ENCODE data around the gene KMT2A.
A peak's percentile ranks its signal among the peaks of the same experiment; 100 is the strongest.

KMT2A gene

DNA sequence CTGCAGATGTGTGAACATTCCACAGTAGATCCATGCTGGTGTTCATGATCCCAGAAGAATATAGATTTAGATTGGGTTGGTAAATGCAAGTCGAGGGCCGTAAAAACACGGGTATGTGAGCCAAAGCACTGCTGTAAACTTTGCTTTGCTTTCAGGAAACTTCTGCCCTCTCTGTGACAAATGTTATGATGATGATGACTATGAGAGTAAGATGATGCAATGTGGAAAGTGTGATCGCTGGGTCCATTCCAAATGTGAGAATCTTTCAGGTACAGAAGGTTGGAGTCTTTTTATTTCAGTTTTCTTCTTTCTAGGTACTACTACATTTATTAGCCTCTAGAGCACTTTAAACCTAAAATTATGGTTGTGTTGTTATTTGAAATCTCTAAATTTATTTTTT, 54.7 kb downstream of the KMT2A start:
- DNase-seq: no peak

DNA sequence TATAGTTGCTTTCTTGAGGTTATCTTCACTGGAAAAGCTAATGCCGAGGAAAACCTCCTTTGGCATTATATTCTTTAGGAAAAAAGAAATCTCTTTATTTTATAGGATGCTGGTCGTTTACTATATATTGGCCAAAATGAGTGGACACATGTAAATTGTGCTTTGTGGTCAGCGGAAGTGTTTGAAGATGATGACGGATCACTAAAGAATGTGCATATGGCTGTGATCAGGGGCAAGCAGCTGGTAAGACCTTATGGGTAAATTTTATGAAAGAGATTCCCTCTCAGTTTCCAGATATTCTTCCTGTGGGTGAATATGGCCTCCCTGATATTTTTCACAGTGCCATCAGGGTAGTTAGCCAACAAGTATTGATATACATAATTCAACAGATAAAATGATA, 61.5 kb downstream of the KMT2A start:
- no peak for DNase-seq

DNA sequence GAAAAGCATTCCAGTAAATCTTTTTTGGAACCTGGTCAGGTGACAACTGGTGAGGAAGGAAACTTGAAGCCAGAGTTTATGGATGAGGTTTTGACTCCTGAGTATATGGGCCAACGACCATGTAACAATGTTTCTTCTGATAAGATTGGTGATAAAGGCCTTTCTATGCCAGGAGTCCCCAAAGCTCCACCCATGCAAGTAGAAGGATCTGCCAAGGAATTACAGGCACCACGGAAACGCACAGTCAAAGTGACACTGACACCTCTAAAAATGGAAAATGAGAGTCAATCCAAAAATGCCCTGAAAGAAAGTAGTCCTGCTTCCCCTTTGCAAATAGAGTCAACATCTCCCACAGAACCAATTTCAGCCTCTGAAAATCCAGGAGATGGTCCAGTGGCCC, 66.9 kb downstream of the KMT2A start:
- no peak for DNase-seq

DNA sequence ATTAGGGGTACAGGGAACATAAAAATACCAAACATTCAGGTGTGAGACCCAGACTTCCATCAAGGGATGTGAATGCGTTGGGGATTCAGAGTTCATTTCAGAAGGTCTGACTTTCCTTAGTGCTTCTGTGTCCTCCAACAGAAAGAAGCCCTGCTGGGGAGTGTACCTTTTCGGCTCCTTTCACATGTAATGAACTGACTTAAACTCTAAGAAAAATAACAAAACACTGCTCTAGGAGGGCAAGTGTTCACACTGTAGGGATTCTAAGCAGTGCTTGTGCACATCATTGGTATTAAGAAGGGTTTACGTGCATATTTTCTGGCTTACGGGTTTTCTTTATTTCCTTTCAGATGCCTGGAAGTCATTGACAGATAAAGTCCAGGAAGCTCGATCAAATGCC, 75.3 kb downstream of the KMT2A start:
- no peak for DNase-seq

DNA sequence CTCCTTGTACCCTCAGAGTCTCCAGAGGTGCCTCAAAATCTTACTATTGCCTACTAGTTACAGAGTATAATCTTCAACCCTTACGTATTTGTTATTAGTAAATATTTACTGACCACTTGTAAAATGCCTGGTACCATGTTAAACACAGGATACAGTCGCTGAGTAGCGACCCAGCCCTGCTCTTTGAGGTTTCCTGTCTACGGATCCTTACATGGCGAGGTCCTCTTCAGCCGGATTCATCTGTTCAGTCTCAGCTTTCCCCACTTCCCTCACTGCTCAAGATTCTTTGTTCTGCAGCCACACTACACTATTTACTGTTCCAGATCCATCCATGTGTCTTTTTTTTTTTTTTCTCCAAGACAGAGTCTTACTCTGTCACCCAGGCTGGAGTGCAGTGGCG, 77.8 kb downstream of the KMT2A start:
- DNase-seq: no peak

DNA sequence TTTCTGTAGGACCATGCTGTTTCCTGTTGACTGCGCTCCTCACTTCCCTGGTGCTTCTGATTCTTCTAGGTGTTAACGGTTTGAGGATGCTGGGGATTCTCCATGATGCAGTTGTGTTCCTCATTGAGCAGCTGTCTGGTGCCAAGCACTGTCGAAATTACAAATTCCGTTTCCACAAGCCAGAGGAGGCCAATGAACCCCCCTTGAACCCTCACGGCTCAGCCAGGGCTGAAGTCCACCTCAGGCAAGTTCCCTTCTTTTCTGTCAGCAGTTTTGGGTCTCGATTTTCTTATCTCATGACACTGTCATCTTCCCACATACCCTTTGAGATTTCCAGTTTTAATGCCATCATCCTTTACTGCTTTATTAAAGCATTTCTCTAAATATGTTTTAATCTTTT, 83.3 kb downstream of the KMT2A start:
- DNase-seq: no peak

DNA sequence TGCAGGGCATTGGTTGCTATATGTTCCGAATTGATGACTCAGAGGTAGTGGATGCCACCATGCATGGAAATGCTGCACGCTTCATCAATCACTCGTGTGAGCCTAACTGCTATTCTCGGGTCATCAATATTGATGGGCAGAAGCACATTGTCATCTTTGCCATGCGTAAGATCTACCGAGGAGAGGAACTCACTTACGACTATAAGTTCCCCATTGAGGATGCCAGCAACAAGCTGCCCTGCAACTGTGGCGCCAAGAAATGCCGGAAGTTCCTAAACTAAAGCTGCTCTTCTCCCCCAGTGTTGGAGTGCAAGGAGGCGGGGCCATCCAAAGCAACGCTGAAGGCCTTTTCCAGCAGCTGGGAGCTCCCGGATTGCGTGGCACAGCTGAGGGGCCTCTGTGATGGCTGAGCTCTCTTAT, 85.6 kb downstream of the KMT2A start:
- DNase-seq: no peak

DNA sequence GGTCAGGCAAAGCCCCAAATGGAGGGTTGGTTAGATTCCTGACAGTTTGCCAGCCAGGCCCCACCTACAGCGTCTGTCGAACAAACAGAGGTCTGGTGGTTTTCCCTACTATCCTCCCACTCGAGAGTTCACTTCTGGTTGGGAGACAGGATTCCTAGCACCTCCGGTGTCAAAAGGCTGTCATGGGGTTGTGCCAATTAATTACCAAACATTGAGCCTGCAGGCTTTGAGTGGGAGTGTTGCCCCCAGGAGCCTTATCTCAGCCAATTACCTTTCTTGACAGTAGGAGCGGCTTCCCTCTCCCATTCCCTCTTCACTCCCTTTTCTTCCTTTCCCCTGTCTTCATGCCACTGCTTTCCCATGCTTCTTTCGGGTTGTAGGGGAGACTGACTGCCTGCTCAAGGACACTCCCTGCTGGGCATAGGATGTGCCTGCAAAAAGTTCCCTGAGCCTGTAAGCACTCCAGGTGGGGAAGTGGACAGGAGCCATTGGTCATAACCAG, 86.3 kb downstream of the KMT2A start:
- peak; percentile 11 to 41 for DNase-seq

DNA sequence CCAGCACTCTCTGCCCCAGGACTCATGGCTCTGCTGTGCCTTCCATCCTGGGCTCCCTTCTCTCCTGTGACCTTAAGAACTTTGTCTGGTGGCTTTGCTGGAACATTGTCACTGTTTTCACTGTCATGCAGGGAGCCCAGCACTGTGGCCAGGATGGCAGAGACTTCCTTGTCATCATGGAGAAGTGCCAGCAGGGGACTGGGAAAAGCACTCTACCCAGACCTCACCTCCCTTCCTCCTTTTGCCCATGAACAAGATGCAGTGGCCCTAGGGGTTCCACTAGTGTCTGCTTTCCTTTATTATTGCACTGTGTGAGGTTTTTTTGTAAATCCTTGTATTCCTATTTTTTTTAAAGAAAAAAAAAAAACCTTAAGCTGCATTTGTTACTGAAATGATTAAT, 88.1 kb downstream of the KMT2A start:
- no peak for DNase-seq

DNA sequence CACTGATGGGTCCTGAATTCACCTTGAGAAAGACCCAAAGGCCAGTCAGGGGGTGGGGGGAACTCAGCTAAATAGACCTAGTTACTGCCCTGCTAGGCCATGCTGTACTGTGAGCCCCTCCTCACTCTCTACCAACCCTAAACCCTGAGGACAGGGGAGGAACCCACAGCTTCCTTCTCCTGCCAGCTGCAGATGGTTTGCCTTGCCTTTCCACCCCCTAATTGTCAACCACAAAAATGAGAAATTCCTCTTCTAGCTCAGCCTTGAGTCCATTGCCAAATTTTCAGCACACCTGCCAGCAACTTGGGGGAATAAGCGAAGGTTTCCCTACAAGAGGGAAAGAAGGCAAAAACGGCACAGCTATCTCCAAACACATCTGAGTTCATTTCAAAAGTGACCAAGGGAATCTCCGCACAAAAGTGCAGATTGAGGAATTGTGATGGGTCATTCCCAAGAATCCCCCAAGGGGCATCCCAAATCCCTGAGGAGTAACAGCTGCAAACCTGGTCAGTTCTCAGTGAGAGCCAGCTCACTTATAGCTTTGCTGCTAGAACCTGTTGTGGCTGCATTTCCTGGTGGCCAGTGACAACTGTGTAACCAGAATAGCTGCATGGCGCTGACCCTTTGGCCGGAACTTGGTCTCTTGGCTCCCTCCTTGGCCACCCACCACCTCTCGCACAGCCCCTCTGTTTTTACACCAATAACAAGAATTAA, 88.6 kb downstream of the KMT2A start:
- no peak for DNase-seq

DNA sequence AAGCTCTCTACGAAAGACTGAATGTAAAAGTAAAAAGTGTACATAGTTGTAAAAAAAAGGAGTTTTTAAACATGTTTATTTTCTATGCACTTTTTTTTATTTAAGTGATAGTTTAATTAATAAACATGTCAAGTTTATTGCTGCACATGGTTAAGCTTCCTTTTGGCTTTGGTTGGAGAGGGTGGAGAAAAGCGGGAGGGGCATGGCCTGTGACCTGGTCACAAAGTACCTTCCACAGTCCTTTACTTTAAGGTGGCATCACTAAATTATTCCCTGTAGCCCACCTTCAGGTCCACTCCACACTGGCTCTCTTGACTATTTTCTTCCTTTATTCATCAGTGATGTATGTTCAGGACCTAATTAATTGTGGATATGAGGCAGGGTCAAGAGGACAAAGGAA, 90.4 kb downstream of the KMT2A start:
- no peak for DNase-seq

DNA sequence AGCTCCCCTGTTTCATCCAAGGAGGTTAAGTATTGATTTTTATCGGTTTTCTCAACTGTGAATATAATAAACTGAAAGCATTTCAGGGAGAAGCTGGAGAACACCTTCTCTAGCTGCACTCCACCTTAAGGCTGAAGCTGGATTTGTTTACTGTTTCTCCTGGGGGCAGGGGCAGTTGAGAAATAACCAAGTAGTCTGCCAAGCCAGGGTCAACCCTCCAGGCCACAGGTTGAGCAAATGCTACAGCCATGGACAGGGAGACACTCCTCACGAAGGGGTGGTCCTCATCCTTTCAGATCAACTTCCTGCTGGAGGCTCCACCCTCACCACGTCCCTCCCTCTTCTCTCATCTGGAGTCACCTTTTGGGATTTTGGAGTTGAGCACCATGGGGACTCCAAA, 90.8 kb downstream of the KMT2A start, which contains the start of gene TTC36:
TSS of gene TTC36 (plus strand) at position 366 of the 400 bp plus-strand sequence. CDS start at position 387, 21 bp downstream.
- no peak for DNase-seq

DNA sequence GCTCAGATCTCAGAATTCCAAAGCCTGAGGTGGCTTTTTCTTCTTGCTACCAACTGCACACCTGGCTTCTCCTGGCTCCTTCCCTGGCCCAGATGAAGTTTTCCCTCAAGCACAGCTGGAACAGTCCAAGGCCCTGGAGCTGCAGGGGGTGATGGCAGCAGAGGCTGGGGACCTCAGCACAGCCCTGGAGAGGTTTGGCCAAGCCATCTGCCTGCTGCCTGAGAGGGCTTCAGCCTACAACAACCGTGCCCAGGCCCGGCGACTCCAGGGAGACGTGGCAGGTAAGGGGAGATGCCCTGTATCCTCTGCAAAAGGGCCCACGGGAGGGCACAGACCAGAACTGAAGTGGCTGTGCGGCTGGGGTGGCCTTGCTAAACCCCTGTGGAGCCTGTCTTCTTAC, 92.2 kb downstream of the KMT2A start:
- no peak for DNase-seq

DNA sequence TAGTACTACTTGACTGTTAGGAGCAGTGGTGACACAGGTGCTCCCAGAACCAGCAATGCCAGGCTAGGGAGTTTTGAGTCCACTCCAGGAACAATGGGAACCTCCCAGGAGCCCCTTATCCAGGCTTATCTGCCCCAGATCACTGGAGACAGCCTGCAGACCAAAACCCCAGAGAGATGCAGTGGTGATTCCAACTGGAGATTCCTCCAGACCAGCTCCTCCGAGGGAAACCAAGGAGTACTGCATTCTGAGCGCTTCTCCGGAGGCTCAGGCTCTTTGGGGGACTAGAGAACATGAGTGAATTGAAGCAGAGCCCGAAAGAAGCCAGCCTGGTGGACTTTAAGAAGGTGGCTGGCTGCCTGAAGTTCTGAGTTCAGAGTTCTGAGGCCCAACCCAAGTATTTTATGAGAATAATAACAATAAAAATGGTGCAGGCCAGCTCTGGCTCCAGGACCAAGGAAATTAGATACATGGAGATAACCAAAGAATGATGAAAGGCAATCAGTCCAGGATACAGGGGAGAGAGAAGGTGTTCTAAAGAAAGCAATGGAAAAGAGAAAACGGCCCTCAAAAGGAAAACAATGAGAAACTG, 93.4 kb downstream of the KMT2A start:
- DNase-seq: no peak

DNA sequence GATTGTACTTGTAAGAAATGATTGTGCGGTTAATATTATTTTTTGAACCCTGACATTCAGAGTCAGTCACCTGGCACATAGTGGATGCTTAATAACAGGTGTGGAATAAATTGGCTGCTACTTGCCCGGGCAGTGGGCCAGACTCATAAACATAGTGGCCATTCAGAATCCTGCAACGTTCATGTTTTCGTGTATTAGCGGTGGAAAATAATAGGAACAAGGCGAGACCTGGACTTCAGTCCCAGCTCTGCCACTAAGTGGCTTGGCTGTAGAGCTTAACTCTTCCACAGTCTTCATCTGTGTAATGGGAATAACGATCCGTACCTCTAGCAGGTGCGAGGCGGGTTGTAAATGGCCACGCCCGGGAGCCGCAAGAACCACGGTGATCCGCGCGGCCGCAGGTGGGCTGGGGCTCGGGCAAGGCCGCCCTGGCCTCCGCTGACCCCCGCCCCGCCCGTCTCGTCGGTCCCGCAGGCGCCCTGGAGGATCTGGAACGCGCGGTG, 93.9 kb downstream of the KMT2A start:
- DNase-seq: no peak

DNA sequence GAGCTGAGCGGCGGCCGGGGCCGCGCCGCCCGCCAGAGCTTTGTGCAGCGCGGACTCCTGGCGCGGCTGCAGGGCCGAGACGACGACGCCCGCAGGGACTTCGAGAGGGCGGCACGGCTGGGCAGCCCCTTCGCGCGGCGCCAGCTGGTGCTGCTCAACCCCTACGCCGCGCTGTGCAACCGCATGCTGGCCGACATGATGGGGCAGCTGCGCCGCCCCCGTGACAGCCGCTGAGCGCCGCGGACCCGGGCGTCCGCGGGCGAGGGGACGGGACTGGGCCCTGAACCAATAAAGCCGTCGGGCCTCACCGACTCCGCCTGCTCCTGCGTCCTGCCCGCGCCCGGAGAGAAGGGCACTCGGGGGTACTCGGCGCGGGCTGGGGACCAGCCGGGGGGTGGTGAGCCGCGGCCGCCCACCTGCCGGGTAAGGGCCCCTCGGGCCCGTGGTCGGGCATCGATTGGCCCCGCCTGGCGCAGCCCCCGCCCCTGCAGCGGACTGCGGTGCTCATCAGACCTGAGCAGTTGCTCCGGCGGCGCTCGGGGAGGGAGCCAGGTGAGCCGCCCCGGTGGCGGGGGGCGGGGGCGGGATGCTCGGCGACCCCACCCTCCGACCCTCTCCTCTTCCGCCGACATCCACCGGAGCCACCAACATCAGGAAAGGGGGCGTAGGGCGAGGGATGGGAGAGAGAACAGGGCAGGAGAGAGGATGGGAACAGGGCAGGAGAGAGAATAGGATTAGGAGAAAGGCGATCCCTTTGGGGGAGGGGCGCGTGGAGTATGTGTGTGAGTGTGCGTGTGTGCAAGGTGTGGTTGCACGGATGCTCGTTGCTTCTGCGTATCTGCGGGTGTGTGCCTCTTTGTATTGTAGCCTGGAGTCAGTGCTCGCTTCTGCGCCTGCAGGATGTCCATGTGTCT, 94.6 kb downstream of the KMT2A start, which contains the start of gene TMEM25:
TSS of gene TMEM25 (plus strand) at position 510 of the 914 bp plus-strand sequence. CDS start 610 bp downstream, outside the sequence.
- DNase-seq: peak; percentile 16 to 73

DNA sequence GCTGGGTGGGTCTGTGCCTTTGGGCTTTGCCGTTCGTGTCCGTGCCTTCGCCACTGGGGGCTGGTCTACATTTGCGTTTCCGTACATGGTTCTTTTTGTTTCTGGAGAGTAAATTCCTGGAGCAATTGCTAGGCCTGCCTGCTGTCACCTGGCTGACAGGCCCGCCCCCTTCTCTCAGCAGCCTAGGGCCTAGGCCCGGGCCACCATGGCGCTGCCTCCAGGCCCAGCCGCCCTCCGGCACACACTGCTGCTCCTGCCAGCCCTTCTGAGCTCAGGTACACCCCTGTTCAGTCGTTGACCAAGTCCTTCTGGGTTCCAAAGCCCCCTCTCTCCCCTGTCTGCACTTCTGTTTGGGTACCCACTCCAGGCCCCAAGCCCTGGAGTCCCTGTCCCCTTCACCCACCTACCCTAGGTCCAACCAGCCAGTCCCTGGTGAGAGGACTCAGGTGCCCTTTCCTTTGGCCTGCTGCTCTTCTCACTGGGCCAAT, 95.3 kb downstream of the KMT2A start:
- no peak for DNase-seq

DNA sequence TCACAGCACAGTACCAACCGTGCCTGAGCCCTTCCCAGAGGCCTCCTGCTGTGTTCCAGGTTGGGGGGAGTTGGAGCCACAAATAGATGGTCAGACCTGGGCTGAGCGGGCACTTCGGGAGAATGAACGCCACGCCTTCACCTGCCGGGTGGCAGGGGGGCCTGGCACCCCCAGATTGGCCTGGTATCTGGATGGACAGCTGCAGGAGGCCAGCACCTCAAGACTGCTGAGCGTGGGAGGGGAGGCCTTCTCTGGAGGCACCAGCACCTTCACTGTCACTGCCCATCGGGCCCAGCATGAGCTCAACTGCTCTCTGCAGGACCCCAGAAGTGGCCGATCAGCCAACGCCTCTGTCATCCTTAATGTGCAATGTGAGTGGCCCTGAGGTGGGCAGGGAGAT, 95.8 kb downstream of the KMT2A start:
- no peak for DNase-seq

DNA sequence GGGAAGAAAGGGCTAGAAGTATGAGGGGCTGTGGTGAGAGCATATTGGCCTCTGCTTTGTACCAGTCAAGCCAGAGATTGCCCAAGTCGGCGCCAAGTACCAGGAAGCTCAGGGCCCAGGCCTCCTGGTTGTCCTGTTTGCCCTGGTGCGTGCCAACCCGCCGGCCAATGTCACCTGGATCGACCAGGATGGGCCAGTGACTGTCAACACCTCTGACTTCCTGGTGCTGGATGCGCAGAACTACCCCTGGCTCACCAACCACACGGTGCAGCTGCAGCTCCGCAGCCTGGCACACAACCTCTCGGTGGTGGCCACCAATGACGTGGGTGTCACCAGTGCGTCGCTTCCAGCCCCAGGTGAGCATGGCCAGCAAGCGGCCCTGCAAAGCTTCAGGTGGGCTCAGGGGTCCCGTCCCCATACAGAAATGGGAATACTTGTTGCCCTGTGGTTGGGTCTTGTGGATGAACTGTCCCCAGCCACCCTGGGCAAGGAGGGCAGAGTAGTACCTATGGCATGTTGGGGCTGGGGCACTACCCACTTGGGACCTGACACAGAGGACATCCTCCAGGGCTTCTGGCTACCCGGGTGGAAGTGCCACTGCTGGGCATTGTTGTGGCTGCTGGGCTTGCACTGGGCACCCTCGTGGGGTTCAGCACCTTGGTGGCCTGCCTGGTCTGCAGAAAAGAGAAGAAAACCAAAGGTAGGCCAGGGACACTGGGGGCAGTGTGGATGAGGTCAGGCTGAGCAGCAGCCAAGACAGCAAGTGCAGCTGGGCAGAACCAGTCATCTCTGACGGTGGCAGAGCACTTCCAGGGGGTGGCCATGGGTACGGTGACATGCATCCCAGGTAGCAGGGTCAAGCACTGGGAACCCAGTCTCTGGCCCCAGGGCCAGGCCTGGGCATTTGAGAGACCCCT, 96.8 kb downstream of the KMT2A start:
- no peak for DNase-seq

DNA sequence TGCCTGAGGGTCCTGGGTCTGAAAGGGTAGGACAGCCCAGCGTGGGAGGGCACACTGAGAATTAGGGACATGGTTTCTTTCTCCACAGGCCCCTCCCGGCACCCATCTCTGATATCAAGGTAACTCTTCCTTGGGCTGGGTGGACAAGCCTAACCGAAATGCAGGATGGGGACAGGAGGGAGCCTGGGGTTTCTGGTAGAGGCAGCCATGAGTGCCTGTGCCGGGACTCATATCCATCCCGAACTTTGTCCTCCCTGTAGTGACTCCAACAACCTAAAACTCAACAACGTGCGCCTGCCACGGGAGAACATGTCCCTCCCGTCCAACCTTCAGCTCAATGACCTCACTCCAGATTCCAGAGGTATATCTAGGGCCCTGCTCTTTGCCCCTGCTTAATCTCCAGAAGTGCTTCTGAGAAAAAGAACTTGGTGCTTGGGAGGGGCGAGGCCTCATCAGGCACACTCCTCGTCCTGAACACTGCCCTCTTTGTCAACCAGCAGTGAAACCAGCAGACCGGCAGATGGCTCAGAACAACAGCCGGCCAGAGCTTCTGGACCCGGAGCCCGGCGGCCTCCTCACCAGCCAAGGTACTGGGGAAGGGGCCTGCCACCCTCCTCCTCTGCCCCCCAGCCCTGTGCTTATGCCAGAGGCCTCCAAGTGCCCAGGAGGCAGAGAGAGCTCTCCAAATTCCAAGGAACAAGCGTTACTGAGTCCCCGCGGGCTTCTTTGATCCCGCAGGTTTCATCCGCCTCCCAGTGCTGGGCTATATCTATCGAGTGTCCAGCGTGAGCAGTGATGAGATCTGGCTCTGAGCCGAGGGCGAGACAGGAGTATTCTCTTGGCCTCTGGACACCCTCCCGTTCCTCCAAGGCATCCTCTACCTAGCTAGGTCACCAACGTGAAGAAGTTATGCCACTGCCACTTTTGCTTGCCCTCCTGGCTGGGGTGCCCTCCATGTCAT, 97.8 kb downstream of the KMT2A start:
- no peak for DNase-seq

DNA sequence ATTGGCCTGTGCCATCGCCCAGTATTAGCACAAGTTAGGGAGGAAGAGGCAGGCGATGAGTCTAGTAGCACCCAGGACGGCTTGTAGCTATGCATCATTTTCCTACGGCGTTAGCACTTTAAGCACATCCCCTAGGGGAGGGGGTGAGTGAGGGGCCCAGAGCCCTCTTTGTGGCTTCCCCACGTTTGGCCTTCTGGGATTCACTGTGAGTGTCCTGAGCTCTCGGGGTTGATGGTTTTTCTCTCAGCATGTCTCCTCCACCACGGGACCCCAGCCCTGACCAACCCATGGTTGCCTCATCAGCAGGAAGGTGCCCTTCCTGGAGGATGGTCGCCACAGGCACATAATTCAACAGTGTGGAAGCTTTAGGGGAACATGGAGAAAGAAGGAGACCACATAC, 99.0 kb downstream of the KMT2A start:
- no peak for DNase-seq
